Urinary bladder (tissue), 4 donors: ENCODE results near the gene BDKRB2. TPM values are rescaled to one million over a fixed set of nuclear protein-coding genes. Genes with fewer than 3 reads are reported as not detected.

ENCODE experiments used
- DNase-seq: peaks from one replicate; pipeline ENCODE4 v3.0.0-alpha.2; 2015; ENCODE audit errors: extremely low spot score
- H3K27ac ChIP-seq: one replicate; pipeline ENCODE4 v1.5.1; 2013; ENCODE audit warnings: low read depth, mild to moderate bottlenecking, moderate library complexity
- H3K36me3 ChIP-seq: one replicate; pipeline ENCODE4 v1.6.1; 2013; ENCODE audit warnings: mild to moderate bottlenecking, moderate library complexity; ENCODE audit not compliant: insufficient read depth
- H3K4me1 ChIP-seq: one replicate; pipeline ENCODE4 v1.6.1; 2013; ENCODE audit warnings: mild to moderate bottlenecking, moderate library complexity; ENCODE audit not compliant: insufficient read depth
- H3K4me3 ChIP-seq: one replicate; pipeline ENCODE4 v1.5.1; 2013; ENCODE audit warnings: low read depth, low read length
- WGBS: extraction: QIAGEN DNeasy Blood & Tissue Kit; methylation state at CpG from one replicate; pipeline ENCODE4 v1.1.7; 2013; 5-methylcytosine and 5-hydroxymethylcytosine counted together
- polyA plus RNA-seq: library from polyadenylated mRNA; stranded (reverse); fragments of 200-250 nt; gene quantifications from one replicate; pipeline ENCODE4 v1.2.3, GENCODE V29; 2013
- total RNA-seq: library from RNA; depleted of rRNA; stranded (reverse); fragments of >200 nt; gene quantifications from one replicate; pipeline ENCODE4 v1.2.3, GENCODE V29; 2014
- donor health status: healthy with polysubstance abuse.
- donor health status: healthy.

BDKRB2 gene
- total and polyA plus RNA-seq, 2 donors, result 10.5 to 30.5 TPM

DNA sequence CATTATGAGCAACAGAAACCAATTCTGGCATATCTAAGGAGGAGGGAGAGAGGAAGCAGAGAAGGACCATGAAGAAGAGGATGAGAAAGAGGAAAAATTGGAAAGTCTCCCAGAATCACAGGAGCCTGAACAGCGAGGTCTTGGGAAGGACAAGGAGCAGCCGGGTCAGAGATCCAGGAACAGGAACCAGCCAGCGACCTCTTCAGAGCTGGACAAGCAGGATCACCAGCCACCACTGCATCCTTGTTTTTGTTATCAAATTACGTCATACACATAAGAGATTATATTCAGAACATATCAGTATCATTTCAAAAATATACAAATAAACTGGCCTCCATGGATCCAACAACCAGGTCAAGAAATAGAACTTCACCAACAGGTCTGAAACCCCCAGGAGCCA lies 22.1 kb upstream of the BDKRB2 start:
- no peak for DNase-seq
- Histone ChIP-seq H3K4me3 (no peak overlapping the region), H3K27ac (no peak overlapping the region), H3K36me3 (no peaks in the 10 kb centered on the region), H3K4me1 (no peaks in the 10 kb centered on the region)
- WGBS, result 83% methylated on average over 4 of the region's 4 CpGs

GRCh38 chr14:96184737-96185136 lies 19.9 kb upstream of the BDKRB2 start:
- 61% methylated on average over 9 of the region's 9 CpGs for WGBS
- no peaks in the 10 kb centered on the region for H3K4me1 ChIP-seq
- H3K27ac ChIP-seq, result peak overlapping the region; percentile 44
- no peak overlapping the region for H3K4me3 ChIP-seq
- no peak for DNase-seq
- H3K36me3 ChIP-seq, result no peaks in the 10 kb centered on the region

DNA sequence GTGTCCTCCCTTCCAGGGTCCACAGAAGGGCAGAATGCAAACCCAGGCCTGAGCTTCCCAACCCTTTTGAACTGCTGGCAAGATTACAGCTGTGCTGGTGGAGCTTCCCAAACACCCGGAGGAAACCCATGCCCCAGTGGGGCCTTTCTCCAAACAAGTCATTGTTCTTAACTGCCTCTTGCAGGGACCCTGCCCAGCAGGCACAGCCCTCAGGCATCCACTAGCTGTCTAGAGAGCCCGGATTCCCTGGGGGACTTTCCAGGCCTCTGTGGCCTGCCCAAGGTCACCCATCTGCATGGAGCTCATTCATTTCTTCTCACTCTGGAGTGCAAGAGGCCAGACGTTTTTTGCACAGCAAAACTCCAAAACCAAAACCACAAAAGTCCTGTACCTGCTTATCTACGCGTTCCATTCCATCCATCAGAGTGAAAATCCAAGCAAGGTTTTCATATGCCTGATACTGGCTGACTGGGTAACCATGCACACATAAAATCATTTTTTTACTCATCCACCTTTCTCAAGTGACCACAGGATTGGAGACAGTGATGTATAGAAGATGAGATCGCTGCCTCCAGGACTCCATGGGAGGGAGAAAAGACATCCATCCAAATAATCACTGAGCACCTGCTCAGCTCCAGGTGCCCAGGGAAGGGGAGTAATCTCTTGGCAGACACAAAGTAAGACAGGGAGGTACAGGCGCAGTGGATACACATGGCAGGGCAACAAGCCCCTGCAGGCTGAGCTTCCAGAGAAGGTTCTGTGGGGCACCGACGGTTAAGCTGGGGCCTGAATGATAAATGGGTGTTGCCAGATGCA lies 17.2 kb upstream of the BDKRB2 start:
- Histone ChIP-seq H3K36me3 (no peaks in the 10 kb centered on the region), H3K27ac (no peak overlapping the region), H3K4me1 (no peaks in the 10 kb centered on the region), H3K4me3 (no peak overlapping the region)
- DNase-seq, result no peak
- 83% methylated on average over 9 of the region's 9 CpGs for WGBS

DNA sequence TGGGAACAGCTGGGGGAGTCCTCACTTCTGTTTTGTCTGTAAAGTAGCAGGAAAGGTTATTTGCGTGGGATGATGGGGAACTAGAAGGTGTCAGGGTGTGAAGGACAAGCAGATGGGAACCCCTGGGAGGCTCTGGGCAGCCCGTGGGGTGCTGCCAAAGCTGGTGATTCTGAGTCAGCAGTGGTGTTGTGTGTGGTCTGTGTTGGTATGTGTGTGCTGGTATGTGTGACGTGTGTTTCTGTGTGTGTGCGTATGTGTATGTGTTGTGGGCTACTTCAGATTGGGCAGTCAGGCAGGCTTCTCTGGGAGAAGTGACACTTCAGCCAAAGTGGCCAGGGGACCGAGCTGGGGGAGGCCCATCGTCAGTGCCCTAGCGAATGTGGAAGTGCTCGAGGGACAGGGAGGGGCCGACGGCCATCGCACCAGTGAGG lies 15.3 kb upstream of the BDKRB2 start:
- no peak for DNase-seq
- 70% methylated on average over 11 of the region's 11 CpGs for whole genome bisulfite sequencing
- no peak overlapping the region for H3K27ac ChIP-seq
- no peak overlapping the region for H3K4me3 ChIP-seq
- H3K4me1 ChIP-seq, result no peaks in the 10 kb centered on the region
- H3K36me3 ChIP-seq, result no peaks in the 10 kb centered on the region

DNA sequence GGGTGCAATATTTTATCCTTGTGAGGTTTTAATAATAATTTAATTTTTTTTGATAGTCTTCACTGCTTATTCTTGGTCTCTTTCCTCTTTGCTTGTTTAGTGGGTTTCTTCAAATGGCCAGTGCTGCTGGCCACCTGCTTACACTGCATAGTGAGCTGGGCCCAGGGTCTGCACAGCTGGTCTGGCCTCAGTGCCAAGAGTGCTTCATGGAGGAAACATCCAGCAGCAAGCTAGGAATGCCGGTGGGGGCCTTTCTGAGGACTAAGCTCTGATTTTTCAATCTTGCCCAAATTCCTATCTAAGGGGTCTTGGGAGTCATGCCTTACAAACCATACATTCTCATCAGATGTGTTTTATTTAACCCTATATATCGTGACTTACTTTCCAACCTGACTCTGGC lies 13.3 kb upstream of the BDKRB2 start:
- H3K27ac ChIP-seq, result no peak overlapping the region
- DNase-seq, result no peak
- 65% methylated on average over 2 of the region's 2 CpGs for WGBS
- H3K36me3 ChIP-seq, result no peaks in the 10 kb centered on the region
- no peaks in the 10 kb centered on the region for H3K4me1 ChIP-seq
- no peak overlapping the region for H3K4me3 ChIP-seq

GRCh38 chr14:96191841-96192462 lies 12.7 kb upstream of the BDKRB2 start:
- Histone ChIP-seq H3K36me3 (no peaks in the 10 kb centered on the region), H3K4me1 (no peaks in the 10 kb centered on the region), H3K27ac (no peak overlapping the region), H3K4me3 (no peak overlapping the region)
- no peak for DNase-seq
- 89% methylated on average over 3 of the region's 3 CpGs for WGBS

- DNase-seq, result no peak
- H3K4me1 ChIP-seq, result no peaks in the 10 kb centered on the region
- H3K27ac ChIP-seq, result no peak overlapping the region
- WGBS, result 73% methylated on average over 22 of the region's 22 CpGs
- H3K4me3 ChIP-seq, result no peak overlapping the region
- H3K36me3 ChIP-seq, result no peaks in the 10 kb centered on the region
These were observed 11.4 kb upstream of the BDKRB2 start for GRCh38 chr14:96192975-96193805.

- DNase-seq, result no peak
- Histone ChIP-seq H3K4me1 (no peaks in the 10 kb centered on the region), H3K4me3 (no peak overlapping the region), H3K36me3 (no peaks in the 10 kb centered on the region), H3K27ac (no peak overlapping the region)
- WGBS, result 93% methylated on average over 10 of the region's 10 CpGs
These were observed 10.4 kb upstream of the BDKRB2 start for GRCh38 chr14:96194262-96194656.

GRCh38 chr14:96194657-96195431 lies 9.8 kb upstream of the BDKRB2 start:
- no peak overlapping the region for H3K27ac ChIP-seq
- 58% methylated on average over 11 of the region's 11 CpGs for WGBS
- no peaks in the 10 kb centered on the region for H3K36me3 ChIP-seq
- no peaks in the 10 kb centered on the region for H3K4me1 ChIP-seq
- DNase-seq, result no peak
- H3K4me3 ChIP-seq, result no peak overlapping the region

DNA sequence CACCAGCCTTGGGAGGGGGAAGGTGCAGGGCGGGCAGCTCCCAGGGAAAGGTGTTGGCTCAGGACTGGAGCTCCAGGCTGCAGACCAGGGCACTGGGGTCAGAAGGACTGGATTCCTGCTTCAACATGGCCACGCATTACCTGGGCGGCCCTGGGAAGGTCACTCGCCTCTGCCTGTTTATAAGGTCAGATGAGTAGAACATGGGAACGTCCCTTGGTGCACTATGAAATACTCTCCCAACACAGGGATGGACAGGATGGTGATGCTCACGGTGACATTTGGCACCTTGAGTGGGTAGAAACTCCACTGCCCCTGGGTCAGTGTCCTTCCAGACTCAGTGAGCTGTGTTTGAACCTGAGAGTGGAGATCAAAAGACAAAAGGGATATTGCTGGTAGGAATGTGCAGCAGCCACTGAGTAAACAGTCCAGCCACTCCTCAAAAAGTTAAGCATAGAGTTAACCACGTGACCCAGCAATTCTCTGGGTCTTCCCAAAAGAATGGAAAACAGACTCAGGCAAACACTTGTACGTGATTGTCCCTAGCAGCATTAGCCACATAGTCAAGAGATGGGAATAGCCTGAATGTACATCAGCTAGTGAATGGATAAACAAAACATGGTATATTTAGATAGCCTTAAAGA lies 9.1 kb upstream of the BDKRB2 start:
- Histone ChIP-seq H3K4me3 (no peak overlapping the region), H3K27ac (no peak overlapping the region), H3K36me3 (no peaks in the 10 kb centered on the region), H3K4me1 (no peaks in the 10 kb centered on the region)
- DNase-seq, result no peak
- WGBS, result 85% methylated on average over 8 of the region's 8 CpGs

GRCh38 chr14:96197163-96197852 lies 7.3 kb upstream of the BDKRB2 start:
- Histone ChIP-seq H3K4me3 (no peak overlapping the region), H3K27ac (no peak overlapping the region), H3K4me1 (no peaks in the 10 kb centered on the region), H3K36me3 (no peaks in the 10 kb centered on the region)
- DNase-seq, result no peak
- 92% methylated on average over 20 of the region's 20 CpGs for WGBS

DNA sequence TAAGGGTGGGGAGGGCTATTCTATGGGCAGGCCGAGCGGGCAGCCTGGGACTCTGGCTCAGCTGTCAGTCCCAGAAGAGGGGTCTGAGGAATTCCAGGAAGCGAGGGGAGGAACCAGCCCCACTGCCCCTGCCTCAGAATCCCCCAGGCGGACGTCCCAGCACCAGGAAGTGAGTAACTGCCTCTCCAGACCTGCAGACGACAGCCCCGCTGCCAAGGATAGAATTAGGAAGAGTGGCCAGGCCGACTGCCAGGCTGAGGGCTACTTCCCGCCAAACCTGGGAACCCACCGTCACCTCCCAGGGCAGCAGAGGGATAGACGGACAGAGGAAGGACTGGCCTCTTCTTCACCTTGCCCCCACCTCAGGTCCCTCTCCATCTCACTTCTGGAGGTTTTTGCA lies 6.7 kb upstream of the BDKRB2 start:
- Histone ChIP-seq H3K4me3 (no peak overlapping the region), H3K4me1 (no peaks in the 10 kb centered on the region), H3K36me3 (no peaks in the 10 kb centered on the region), H3K27ac (peak overlapping the region; percentile 3)
- no peak for DNase-seq
- WGBS, result 71% methylated on average over 11 of the region's 11 CpGs
